H1 (cell line): ENCODE measurements around the gene PAX5. TPM values are rescaled to one million over a fixed set of nuclear protein-coding genes. Genes with fewer than 3 reads are reported as not detected.

Source experiments
- CBX8 ChIP-seq: fragments of 300-800, 300-1000 bp; sonication (generic); IDR thresholded peaks from 2 replicates; pipeline ENCODE4 v1.7.1; 2016; ENCODE audit warnings: low read depth, low read length, borderline replicate concordance
- GABPA ChIP-seq: IDR thresholded peaks from 2 replicates; pipeline ENCODE4 v1.6.1; 2011; ENCODE audit warnings: mild to moderate bottlenecking, low read length, moderate library complexity, borderline replicate concordance; ENCODE audit not compliant: insufficient read depth
- polyA plus RNA-seq, 7 experiments: library from polyadenylated mRNA; depleted of rRNA in 3 of 7; stranded (reverse) in 5 of 7; unstranded in 2 of 7; fragments of >200 nt in 5 of 7; fragments of 200-250 nt in 2 of 7; gene quantifications; 1 replicate in 5 of 7; 2 replicates in 1 of 7; 4 replicates in 1 of 7; pipeline versions ENCODE4 v1.2.1 to v1.2.3, GENCODE V29; 2011 to 2013; ENCODE audit warnings: missing spikeins in 2 of 7, mixed read lengths in 2 of 7
- total RNA-seq: library from RNA; stranded (reverse); fragmentation: NEBNext Ultra II Directional; extraction: Animal tissue kit (Norgen Biotek cat#: 25700); gene quantifications from 2 replicates; pipeline ENCODE4 v1.2.1, GENCODE V29; 2021
- TF ChIP-seq, protein P1 (sequence below): fragments of 300-600 bp; sonication (generic); IDR thresholded peaks from 2 replicates; pipeline ENCODE4 v1.7.1; 2012; ENCODE audit warnings: low read length, moderate library complexity, mild to moderate bottlenecking, inconsistent platforms; ENCODE audit not compliant: insufficient replicate concordance
- TF ChIP-seq, protein P2 (sequence below): IDR thresholded peaks from 2 replicates; pipeline ENCODE4 v1.6.1; 2011; ENCODE audit warnings: low read length, improper control_type of control experiment

Gene PAX5
- total and polyA plus RNA-seq, 2 of the 8 experiments (the other 6 are each of a cell fraction or from before 2014, with no cell fraction given) = 0.29 to 0.43 TPM

DNA sequence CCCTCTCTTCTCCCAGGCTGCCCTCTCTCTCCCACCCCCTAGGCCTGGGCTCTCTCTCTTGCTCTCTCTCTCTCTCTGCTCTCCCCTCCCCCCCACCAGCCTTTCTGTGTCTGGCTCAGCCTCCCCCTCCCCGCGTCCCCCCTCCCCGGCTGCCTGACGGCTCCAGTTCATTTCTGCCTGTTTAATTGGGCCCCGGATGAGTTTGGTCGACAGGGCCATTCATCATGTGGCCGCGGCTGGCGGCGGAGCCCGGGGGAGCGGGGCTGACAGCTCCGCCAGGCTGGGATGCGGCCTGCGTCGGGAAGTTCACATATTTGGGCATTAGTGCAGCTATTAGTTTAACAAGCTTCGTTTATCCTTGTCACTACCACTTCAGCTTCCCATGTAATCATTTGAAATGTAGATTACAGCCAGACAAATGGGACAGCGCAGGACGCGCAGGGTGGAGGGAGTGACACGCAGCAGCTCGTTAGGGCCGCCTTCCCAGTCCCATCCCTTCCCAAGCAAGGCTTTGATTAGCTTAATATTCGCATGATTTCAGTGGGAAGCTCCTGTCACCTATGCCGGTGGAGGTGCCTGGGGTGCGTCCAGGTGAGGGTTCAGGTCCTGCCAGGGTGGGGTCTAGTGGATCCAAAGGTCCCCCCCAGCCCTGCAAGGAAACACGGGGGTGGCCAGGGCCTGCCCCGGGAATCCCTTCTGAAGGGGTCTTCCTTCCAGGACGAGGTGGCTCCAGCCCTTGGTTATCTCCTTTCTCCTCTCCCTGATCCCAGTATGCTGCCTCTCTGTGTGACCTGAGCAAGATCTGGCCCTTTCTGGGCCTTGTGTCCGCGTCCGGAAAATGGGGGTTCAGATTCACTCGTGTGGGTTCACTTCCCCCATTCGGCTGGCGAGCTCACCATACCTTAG, 214.8 kb downstream of the PAX5 start (continued):
- TF ChIP-seq, protein P1, sequence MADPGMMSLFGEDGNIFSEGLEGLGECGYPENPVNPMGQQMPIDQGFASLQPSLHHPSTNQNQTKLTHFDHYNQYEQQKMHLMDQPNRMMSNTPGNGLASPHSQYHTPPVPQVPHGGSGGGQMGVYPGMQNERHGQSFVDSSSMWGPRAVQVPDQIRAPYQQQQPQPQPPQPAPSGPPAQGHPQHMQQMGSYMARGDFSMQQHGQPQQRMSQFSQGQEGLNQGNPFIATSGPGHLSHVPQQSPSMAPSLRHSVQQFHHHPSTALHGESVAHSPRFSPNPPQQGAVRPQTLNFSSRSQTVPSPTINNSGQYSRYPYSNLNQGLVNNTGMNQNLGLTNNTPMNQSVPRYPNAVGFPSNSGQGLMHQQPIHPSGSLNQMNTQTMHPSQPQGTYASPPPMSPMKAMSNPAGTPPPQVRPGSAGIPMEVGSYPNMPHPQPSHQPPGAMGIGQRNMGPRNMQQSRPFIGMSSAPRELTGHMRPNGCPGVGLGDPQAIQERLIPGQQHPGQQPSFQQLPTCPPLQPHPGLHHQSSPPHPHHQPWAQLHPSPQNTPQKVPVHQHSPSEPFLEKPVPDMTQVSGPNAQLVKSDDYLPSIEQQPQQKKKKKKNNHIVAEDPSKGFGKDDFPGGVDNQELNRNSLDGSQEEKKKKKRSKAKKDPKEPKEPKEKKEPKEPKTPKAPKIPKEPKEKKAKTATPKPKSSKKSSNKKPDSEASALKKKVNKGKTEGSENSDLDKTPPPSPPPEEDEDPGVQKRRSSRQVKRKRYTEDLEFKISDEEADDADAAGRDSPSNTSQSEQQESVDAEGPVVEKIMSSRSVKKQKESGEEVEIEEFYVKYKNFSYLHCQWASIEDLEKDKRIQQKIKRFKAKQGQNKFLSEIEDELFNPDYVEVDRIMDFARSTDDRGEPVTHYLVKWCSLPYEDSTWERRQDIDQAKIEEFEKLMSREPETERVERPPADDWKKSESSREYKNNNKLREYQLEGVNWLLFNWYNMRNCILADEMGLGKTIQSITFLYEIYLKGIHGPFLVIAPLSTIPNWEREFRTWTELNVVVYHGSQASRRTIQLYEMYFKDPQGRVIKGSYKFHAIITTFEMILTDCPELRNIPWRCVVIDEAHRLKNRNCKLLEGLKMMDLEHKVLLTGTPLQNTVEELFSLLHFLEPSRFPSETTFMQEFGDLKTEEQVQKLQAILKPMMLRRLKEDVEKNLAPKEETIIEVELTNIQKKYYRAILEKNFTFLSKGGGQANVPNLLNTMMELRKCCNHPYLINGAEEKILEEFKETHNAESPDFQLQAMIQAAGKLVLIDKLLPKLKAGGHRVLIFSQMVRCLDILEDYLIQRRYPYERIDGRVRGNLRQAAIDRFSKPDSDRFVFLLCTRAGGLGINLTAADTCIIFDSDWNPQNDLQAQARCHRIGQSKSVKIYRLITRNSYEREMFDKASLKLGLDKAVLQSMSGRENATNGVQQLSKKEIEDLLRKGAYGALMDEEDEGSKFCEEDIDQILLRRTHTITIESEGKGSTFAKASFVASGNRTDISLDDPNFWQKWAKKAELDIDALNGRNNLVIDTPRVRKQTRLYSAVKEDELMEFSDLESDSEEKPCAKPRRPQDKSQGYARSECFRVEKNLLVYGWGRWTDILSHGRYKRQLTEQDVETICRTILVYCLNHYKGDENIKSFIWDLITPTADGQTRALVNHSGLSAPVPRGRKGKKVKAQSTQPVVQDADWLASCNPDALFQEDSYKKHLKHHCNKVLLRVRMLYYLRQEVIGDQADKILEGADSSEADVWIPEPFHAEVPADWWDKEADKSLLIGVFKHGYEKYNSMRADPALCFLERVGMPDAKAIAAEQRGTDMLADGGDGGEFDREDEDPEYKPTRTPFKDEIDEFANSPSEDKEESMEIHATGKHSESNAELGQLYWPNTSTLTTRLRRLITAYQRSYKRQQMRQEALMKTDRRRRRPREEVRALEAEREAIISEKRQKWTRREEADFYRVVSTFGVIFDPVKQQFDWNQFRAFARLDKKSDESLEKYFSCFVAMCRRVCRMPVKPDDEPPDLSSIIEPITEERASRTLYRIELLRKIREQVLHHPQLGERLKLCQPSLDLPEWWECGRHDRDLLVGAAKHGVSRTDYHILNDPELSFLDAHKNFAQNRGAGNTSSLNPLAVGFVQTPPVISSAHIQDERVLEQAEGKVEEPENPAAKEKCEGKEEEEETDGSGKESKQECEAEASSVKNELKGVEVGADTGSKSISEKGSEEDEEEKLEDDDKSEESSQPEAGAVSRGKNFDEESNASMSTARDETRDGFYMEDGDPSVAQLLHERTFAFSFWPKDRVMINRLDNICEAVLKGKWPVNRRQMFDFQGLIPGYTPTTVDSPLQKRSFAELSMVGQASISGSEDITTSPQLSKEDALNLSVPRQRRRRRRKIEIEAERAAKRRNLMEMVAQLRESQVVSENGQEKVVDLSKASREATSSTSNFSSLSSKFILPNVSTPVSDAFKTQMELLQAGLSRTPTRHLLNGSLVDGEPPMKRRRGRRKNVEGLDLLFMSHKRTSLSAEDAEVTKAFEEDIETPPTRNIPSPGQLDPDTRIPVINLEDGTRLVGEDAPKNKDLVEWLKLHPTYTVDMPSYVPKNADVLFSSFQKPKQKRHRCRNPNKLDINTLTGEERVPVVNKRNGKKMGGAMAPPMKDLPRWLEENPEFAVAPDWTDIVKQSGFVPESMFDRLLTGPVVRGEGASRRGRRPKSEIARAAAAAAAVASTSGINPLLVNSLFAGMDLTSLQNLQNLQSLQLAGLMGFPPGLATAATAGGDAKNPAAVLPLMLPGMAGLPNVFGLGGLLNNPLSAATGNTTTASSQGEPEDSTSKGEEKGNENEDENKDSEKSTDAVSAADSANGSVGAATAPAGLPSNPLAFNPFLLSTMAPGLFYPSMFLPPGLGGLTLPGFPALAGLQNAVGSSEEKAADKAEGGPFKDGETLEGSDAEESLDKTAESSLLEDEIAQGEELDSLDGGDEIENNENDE = no peak
- no peak for TF ChIP-seq GABPA
- no peak for TF ChIP-seq CBX8
- TF ChIP-seq, protein P2, sequence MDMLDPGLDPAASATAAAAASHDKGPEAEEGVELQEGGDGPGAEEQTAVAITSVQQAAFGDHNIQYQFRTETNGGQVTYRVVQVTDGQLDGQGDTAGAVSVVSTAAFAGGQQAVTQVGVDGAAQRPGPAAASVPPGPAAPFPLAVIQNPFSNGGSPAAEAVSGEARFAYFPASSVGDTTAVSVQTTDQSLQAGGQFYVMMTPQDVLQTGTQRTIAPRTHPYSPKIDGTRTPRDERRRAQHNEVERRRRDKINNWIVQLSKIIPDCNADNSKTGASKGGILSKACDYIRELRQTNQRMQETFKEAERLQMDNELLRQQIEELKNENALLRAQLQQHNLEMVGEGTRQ = no peak
- TF ChIP-seq, all 59 proteins: peak for 4
